A204.1 (cell line): Measurements from ENCODE around the gene ZNF750.

Experiments used
- FAIRE-seq: peaks from 2 replicates; lab custom pipeline; 2012; peaks lifted over from hg19 to GRCh38; lab: Jason Lieb, UNC

Gene ZNF750

DNA sequence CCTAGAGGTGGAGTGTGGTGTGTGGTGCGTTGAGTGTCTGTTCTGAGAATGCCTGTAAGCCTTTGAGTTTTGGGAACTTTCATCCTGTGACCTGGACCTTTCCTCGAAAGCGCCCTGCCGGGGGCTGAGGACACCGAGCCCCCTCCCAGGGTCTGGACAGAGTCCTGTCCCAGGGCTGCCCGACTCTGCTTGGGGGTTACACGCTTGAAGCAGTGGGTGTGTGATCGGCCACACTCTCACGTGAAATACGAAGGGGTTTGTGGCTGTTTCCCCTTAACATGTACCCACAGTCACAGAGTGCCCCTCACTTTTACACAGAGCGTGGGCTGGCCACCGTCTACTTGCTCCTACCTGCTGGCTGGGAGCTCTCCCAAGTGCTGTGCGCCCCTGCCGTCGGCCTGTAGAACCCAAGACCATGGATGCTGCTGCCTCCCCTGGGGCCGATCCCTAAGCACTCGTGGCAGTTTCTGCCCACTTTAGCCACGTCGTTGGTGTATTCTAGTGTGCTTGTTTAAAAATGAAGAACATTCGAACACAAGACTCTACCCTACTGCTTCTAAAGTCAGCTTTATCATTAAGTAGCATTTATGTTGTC is 6.8 kb downstream of the ZNF750 start:
- no peak for FAIRE-seq

DNA sequence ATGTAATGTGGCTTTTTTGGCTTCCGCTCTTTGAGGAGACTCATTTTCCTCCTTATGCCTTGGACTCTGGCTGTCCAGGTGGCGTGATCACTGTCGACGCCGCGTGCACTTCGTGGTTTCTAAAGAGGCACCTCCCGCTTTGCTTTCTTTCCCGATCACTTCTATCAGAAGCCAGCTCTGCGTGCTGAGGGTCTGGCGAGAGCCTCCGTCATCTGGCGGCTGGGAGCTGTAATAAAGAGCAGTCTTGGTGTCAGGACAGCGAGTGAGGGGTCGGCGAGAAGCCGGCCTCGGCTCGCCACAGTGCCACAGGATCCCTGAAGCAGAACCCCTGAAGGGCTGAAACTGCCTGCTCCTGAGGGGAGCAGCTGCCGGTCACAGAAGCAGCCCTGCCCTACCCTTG is 7.4 kb downstream of the ZNF750 start:
- FAIRE-seq, result no peak

DNA sequence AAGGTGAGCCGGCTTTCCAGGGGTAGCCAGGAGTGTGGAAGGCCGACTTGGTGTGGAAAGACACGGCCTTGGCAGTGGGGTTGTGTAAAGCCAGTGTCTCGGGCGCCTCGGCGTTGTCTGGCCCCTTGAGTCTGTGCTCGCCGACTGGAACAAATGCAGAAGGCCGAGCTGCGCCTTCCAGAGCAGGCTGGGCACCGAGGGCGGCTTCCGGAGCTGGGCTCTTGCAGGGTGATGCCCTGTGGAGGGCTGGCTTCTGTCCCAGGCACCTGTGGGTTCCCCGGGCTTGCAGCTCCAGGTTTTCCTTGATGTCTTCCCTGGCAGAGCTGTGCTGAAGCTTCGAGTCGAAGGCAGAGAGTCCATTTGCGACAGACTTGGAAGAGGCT is 8.0 kb downstream of the ZNF750 start:
- no peak for FAIRE-seq

DNA sequence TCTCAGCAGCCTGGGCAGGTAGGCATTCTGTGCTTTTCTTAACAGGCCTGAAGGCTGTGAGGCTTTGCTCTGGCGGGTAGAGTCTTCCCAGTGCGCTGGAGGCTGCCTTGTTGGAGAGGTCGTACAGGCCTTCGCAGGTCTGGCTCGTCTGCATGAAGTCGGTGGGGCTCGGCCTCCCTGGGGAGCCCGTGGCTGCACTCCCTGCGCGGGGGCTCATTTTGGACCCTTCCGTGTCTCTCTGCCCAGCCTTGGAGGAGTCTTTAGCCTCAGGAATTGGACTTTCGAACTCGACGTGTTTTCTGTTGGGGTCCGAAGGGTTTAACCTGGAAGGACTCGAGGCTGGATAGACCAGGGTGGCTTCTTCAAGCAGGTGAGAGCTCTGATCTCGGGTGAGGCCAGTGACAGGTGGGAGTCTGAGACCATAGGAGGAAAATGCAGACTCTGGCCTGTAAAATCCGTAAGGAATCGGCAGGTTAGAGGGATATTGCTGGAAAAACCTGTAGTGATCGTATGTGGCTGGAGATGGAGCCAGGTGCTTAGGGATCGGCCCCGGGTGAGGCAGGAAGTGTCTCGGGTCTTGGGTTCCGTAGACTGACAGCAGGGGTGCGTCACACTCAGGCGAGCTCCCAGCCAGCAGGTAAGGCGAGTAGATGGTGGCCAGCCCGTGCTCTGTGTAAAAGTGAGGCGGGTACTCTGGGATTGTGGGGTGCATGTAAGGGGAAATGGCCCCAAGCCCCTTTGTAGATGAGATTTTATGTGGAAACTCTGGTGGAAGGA is 8.6 kb downstream of the ZNF750 start:
- FAIRE-seq, result no peak

DNA sequence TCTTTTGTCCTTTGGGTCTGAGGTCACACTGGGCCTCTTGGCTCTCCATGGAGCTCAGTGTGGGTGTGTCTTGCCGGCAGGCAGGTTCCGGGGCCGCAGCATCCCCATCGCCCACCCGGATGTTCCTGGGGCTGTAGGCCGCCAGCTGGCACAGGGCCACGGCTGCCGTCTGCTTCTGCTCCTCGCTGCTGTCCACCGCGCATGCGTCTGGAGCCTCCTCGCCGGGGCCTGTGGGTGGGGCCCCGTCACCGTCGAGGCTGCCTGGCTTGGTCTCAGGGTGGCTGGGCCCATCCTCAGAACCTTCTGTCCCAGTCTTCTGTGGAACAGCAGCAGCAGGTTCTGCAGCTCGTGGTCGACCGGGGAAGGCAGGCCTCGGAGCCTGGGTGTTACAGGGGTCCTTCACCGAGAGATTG is 9.6 kb downstream of the ZNF750 start:
- FAIRE-seq, result no peak

DNA sequence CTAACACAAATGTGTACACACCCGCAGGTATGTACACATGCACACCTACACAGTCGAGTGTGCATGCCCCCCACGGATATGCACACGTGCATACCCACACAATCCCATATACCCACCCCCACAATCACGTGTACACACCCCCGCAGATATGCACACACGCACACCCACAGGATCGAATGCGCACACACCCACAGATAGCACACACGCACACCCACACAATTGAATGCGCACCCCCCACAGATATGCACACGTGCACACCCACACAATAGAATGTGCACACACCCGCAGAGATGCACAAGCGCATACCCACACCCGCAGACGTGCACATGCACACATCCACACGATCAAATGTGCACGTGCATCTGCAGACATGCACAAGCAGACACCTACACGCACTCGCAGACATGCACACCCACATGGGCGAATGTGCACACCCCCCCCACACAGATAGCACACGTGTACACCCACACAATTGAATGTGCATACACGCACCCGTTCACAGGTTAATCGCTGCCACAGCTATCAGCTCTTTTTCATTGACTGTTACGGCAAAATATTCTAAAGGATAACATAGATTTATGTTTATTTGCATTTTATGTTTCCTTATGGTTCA is 10.8 kb downstream of the ZNF750 start:
- no peak for FAIRE-seq

DNA sequence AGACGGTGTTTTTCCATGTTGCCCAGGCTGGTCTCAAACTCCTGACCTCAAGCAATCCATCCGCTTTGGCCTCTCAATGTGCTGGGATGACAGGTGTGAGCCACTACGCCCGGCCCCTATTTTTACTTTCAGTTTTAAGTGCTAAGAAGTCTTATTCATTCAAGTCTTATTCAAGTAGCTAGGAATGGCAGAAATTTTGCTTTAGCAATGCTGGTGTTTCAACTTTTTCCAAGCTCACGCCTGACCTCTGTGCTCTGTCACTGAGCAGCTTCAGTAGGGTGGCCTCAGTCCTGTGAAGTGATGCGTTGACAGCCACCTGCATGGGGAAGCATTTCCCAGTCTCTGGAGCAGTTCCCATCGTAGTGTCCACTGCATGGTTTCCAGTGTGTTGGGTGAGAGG is 12.9 kb downstream of the ZNF750 start:
- FAIRE-seq, result no peak

DNA sequence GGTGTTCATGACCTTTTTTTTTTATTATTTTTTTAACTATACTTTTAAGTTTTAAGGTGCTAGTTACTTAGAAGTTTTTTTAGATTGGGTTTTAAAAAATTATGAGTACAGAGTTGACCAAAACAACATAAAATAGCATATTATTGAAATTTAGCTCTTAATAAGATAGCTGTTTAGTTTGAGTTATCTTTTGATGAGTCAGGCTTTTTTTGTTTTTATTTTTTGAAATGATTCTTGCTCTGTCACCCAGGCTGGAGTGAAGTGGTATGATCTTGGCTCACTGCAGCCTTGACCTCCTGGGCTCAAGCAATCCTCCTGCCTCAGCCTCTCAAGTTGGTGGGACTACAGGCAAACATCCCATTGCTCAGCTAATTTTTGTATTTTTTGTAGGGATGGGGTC is 13.6 kb downstream of the ZNF750 start:
- no peak for FAIRE-seq

DNA sequence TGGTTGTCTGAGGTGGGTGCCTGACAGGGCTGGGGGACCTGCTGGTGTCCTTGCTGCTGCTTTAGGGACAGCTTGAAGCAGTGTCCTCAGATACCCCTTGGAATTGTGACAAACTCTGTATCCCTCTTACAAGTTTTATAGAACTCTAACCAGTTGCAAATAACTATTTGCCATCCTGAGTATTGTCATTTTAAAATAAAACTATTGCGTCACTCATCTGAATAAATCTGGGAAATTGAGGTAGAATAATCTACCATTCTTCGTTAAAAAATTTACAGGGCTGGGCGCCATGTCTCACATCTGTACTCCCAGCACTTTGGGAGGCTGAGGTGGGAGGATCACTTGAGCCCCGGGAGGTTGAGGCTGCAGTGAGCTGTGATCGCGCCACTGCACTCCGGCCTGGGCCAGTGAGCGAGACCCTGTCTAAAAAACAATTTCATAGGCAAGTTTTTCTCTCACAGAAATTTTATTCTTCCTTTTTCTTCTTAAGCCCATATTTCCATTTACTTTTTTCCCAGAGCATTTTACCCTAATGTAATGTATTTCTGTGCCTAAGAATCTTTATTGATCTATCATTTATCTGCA is 14.2 kb downstream of the ZNF750 start:
- FAIRE-seq, result no peak

DNA sequence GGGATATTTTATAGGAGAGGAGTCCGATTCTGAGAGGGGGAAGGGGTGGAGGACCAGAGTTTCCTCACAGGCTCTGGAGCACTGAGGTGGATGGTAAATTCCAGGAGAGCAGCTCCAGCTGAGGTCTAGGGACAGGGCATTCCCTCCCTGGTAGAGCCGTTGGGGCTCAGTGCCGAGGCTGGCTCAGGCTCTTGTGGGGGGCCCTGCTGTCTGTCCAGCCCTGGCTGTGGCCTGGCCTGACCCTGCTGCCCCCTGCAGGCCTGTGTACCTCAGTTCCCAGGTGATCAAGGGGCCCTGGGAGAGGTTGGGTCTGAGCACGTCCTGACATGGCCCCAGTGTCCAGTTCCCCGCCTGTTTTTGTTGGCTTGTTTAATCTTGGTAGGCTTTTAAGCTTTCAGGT is 16.8 kb downstream of the ZNF750 start:
- no peak for FAIRE-seq

DNA sequence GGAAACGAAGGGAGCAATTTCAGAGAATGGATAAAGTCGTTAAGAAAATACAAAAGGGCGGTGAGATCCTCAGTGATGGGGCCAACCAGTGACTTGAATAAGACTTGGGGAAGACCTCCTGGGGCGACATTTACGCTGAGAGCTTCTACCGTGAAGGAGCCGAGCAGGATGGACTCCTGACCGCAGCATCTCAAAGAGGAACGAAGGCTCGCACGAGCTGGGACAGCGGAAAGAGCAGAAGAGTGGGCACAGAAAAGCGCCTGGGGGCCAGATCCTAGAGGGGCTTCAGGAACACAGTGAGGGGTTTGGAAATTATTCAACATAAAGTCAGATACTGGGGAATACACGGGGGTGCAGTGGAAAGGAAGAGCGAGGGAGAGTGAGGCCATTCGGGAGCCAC is 17.5 kb downstream of the ZNF750 start:
- FAIRE-seq, result no peak

DNA sequence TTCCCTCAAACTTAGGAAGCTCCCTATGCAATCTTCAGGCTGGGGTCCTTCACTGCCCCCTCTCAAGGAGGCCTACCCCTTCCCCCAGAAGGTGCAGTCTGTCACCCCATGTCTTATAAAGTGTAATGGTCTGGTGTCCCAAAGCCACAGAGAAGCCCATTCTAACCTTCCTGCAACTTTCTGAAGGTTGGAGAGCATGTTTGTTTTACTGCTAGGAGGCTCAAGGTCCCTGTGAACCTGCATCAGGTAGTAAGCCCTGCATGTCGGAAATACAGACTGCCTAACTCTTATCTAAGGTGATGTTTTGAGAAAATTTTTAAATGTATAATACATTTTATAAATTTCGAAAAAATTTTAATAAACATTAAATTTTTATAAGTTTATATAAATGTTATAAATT is 18.3 kb downstream of the ZNF750 start:
- FAIRE-seq, result no peak

DNA sequence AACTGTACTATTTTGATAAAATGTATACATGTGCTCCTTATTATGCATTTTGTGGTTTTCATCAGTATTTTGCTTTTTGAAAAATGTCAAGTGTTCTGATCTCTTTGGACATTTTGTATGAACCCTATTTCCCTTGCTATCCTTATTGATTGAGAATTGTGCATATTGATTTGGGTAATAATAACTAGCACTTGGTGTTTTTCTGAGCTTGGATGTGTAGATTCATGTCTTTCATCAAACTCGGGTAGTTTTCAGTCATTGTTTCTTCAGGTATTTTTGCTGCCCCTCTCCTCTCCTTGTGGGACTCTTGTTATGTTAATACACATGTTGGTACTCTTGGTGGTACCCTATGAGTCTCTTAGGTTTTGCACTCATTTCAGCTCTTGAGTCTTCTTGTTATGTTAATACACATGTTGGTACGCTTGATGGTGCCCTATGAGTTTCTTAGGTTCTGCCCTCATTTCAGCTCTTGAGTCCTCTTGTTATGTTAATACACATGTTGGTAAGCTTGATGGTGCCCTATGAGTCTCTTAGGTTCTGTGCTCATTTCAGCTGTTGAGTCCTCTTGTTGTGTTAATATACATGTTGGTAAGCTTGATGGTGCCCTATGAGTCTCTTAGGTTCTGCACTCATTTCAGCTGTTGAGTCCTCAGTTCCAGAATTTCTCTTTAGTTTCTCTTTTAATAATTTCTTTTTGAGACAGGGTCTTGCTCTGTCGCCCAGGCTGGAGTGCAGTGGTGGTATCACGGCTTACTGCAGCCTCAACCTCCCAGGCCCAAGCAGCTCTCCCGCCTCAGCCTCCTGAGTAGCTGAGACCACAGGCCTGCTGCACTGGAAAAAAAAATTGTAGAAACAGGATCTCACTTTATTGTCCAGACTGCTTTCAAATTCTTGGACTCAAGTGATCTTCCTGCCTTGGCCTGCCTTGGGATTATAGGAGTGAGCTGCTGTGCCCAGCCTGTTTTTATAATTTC is 19.3 kb downstream of the ZNF750 start:
- FAIRE-seq, result no peak

DNA sequence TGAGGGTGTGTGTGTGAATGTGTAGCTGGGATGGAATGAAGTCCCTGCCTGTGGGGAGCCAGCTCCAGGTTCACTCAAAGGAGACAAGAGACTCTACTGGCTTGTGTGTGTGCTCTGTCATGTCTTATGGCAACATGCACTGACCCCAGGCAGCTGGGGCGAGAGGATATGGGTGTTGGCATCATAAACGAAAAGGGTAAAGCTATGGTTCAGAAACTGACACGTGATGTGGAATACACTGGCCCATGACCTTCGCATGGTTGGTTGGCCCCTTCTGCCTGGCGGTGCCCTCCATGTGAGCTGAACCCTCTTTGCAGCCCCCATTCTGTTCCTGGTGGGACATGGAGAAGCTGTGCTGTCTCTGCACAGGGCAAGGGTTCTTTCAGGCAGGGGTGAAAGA is 21.9 kb downstream of the ZNF750 start:
- FAIRE-seq, result no peak

DNA sequence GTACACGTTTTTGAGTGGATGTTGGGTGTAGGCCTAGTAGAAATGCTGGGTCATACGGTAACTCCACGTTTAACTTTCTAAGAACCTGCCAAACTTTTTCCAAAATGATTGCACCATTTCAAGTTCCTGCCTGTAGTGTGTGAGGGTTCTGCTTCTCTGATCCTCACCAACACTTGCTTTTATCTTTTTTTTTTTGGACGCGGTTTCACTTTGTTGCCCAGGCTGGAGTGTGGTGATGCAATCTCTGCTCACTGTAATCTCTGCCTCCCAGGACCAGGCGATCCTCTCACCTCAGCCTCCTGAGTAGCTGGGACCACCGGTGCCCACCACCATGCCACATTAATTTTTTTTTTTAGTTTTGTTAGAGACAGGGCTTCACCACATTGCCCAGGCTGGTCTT is 23.5 kb downstream of the ZNF750 start:
- FAIRE-seq, result no peak

DNA sequence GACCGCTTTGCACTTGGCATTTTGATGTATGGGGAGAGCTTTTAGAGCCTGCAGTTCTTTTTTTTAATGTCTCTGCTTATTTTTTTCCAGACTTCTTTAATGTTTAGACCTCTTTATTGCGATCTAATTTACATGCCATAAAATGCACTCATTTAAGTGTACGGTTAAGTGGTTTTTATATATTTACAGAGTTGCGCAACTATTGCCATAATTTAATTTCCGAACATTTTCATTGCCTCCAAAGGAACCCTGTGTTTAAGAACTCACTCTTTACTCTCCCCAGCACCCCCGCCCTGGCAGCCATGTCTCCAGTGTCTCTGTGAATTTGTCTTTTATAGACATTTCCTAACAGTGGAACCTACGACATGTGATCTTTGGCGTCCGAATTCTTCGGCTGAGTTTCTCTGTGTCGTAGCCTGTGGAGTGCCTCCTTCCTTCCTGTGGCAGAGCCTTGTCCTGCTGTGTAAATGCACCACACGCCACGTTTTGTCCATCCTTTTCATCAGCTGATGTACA is 24.0 kb downstream of the ZNF750 start:
- FAIRE-seq, result no peak

DNA sequence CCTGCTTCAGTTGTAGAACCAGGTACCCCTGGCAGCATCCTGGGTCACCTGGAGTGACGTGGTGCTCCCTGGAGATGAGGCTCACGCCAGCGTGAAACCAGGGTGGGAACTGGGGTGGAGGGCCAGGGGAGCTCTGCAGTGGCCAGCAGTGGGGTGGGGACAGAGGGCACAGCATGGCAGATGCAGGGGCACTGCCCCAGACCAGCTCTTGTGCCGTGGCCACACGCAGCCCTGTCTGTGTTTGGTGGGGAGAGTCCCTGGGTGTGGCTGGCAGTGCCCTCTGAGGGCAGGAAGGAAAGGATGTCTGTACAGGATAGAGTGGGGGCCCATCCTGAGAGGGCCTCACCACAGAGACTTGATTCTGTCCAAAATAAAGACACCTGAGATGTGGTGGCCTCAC is 24.5 kb downstream of the ZNF750 start:
- no peak for FAIRE-seq

DNA sequence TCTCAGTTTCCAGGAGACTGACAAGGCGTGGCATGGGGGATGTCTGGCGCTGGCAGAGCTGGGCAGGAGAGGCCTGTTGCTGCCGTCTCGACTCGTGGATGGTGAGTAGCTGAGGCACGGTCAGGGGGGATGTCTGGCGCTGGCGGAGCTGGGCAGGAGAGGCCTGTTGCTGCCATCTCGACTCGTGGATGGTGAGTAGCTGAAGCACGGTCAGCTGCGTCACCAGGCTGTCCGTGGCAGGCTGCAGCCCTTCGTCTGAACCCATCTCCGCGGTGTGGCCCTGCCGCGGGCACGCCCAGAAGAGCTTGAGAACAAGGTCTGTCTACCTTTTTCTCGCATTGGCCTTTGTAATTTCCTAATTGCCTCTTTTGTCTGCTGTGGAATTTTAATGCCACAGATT is 25.0 kb downstream of the ZNF750 start:
- no peak for FAIRE-seq

DNA sequence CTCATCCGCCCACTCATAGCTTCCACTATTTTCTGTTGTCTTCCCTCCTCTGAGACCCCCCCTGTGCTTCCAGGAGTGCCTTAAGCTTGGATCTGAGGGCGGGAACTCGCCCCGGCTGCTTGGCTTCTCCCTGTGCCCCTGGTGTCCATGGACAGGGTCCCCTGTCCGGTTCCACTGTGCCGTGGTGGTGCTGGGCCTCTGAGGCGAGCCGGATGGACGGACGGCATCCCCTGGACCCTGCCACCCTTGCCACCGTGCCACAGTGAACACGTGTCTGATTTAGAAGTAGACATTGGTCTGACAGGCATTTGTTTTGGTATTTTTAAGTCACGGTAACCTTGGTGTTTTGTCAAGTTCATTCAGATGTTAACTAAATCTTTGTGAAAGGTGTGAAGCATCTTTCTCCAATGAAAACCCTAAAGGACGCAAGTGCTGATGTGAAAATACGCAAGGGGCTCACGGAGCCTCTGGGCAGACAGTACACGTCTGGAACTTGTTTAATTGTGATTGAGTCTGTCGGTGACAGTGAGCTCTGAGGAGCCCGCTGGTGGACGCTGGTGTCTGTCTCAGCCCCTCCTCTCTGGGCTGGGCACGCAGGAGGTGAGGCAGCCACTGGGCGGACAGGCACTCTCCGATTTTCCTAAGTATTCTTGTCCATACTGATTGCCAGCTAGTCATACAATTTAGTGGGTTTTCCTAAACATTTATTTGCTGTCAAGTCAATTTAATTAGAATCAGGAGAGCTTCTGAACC is 26.3 kb downstream of the ZNF750 start:
- FAIRE-seq, result no peak

DNA sequence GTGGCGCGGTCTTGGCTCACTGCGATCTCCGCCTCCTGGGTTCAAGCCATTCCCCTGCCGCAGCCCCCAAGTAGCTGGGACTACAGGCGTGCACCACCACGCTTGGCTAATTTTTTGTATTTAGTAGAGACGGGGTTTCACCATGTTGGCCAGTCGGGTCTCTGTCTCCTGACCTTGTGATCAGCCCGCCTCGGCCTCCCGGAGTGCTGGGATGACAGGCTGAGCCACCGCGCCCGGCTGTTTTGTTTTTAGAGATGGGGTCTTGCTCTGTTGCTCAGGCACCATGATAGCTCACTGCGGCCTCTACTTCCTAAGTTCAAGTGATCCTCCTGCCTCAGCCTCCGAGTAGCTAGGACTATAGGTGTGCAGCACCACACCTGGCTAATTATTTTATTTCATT is 27.2 kb downstream of the ZNF750 start:
- FAIRE-seq, result no peak

DNA sequence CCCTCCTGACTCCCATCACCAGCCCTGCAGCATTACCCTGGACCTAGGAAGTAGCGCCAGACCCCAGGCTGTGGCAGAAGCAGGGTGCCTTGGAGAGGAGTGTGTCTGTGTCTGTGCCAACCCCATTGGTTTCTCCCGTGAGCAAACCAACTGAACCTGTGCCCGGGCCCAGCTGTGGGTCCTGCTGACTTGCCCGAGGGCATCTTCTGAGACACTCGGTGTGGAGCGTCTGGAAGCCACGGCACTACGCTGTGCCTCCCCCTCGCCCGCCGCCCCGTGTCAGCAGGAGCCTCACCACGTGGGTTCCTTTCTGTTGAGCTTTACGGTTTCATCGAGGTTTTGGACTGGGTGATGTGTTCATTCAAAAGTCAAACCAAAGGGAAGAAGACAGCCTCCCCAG is 27.8 kb downstream of the ZNF750 start:
- no peak for FAIRE-seq
